Activated CD4-positive, alpha-beta T cell treated with anti-CD3 and anti-CD28 coated beads, Interleukin-2, amount 10 ng/mL, durations not matched to agents 7 days and 5 days (primary cell): ENCODE measurements around the gene EMSY. TPM values are rescaled to one million over a fixed set of nuclear protein-coding genes. Genes with fewer than 3 reads are reported as not detected.

Source experiments
- CTCF ChIA-PET: fragments of 350-600 bp; sonication (Branson Sonifier 250); formaldehyde crosslinking; loops from one replicate; lab custom pipeline; 2021; ENCODE audit warnings: antibody characterized with exemption; lab: Charles Lee
- POLR2A ChIA-PET: fragments of 350-600 bp; sonication (Branson Sonifier 250); formaldehyde crosslinking; loops from one replicate; lab custom pipeline; 2021; ENCODE audit warnings: antibody characterized with exemption; lab: Charles Lee
- DNase-seq: peaks from one replicate; pipeline ENCODE4 v3.0.0-alpha.2; 2020
- H3K27ac Mint-ChIP-seq: one replicate; pipeline ENCODE4 v1.8.0; 2021; ENCODE audit warnings: mild to moderate bottlenecking, moderate library complexity, mixed read lengths
- H3K27me3 Mint-ChIP-seq: one replicate; pipeline ENCODE4 v1.8.0; 2021; ENCODE audit warnings: mixed read lengths
- H3K36me3 Mint-ChIP-seq: one replicate; pipeline ENCODE4 v1.8.0; 2021; ENCODE audit warnings: low read depth, mixed read lengths
- H3K4me1 Mint-ChIP-seq: one replicate; pipeline ENCODE4 v1.8.0; 2021; ENCODE audit warnings: mixed read lengths
- H3K4me3 Mint-ChIP-seq: one replicate; pipeline ENCODE4 v1.8.0; 2021; ENCODE audit warnings: mild to moderate bottlenecking, moderate library complexity, mixed read lengths
- H3K9me3 Mint-ChIP-seq: one replicate; pipeline ENCODE4 v1.8.0; 2021; ENCODE audit warnings: mixed read lengths
- total RNA-seq, 2 experiments: library from RNA; stranded (reverse); gene quantifications; one replicate each; pipeline ENCODE4 v1.2.3, GENCODE V29; 2021

EMSY gene
- total RNA-seq, 2 experiments from 2014 or later, result 28.7 to 31.8 TPM

GRCh38 chr11:76424891-76425290 is 19.9 kb upstream of the EMSY start:
- ChIA-PET CTCF (interaction anchor here (1.3 to 2.0 kb wide), 3 partner anchors 19 to 215 kb away, joined by 3 to 4 read pairs (median 3); no protein-coding TSS in a partner anchor), POLR2A (no interaction called here)
- no peaks in the 10 kb centered on the region for H3K9me3 Mint-ChIP-seq
- no peaks in the 10 kb centered on the region for H3K36me3 Mint-ChIP-seq
- H3K27me3 Mint-ChIP-seq, result peaks cover 7% of the 10 kb centered on the region
- H3K4me1 Mint-ChIP-seq, result peaks cover 10% of the 10 kb centered on the region
- no peak overlapping the region for H3K27ac Mint-ChIP-seq
- H3K4me3 Mint-ChIP-seq, result no peak overlapping the region
- DNase-seq, result no peak

GRCh38 chr11:76426660-76427059 is 18.2 kb upstream of the EMSY start:
- no peaks in the 10 kb centered on the region for H3K36me3 Mint-ChIP-seq
- peaks cover 10% of the 10 kb centered on the region for H3K4me1 Mint-ChIP-seq
- no peak for DNase-seq
- CTCF ChIA-PET, result interaction anchor here (1.5 to 2.0 kb wide), 2 partner anchors 21 to 165 kb away, joined by 3 to 4 read pairs; no protein-coding TSS in a partner anchor
- POLR2A ChIA-PET, result no interaction called here
- peaks cover 7% of the 10 kb centered on the region for H3K27me3 Mint-ChIP-seq
- no peak overlapping the region for H3K4me3 Mint-ChIP-seq
- no peak overlapping the region for H3K27ac Mint-ChIP-seq
- no peaks in the 10 kb centered on the region for H3K9me3 Mint-ChIP-seq

- CTCF ChIA-PET, result no interaction called here
- Mint-ChIP-seq H3K4me3 (no peak overlapping the region), H3K27ac (no peak overlapping the region), H3K9me3 (no peaks in the 10 kb centered on the region), H3K4me1 (peaks cover 1% of the 10 kb centered on the region), H3K27me3 (no peaks in the 10 kb centered on the region), H3K36me3 (peaks cover 1% of the 10 kb centered on the region)
- DNase-seq, result no peak
- POLR2A ChIA-PET, result no interaction called here
These were observed 8.8 kb upstream of the EMSY start for GRCh38 chr11:76436020-76436419.

- Mint-ChIP-seq H3K4me1 (peaks cover 31% of the 10 kb centered on the region), H3K4me3 (peak overlapping the region; percentile 95), H3K9me3 (no peaks in the 10 kb centered on the region), H3K27me3 (no peaks in the 10 kb centered on the region), H3K36me3 (peaks cover 23% of the 10 kb centered on the region), H3K27ac (peak overlapping the region; percentile 93)
- ChIA-PET POLR2A (interaction anchor here (0.6 kb wide), 1 partner anchor 61 kb away, joined by 3 read pairs; no protein-coding TSS in a partner anchor), CTCF (interaction anchor here (0.7 to 1.1 kb wide), 4 partner anchors 9 to 235 kb away, joined by 3 read pairs; no protein-coding TSS in a partner anchor)
- no peak for DNase-seq
These were observed 1.4 kb upstream of the EMSY start for GRCh38 chr11:76443268-76443980.

- CTCF ChIA-PET, result interaction anchor here (1.0 kb wide), 1 partner anchor 11 kb away, joined by 3 read pairs; no protein-coding TSS in a partner anchor
- DNase-seq, result no peak
- Mint-ChIP-seq H3K27me3 (no peaks in the 10 kb centered on the region), H3K36me3 (peaks cover 26% of the 10 kb centered on the region), H3K9me3 (no peaks in the 10 kb centered on the region), H3K27ac (peak overlapping the region; percentile 93), H3K4me1 (peaks cover 31% of the 10 kb centered on the region), H3K4me3 (peak overlapping the region; percentile 95)
- POLR2A ChIA-PET, result no interaction called here
These were observed 794 bp upstream of the EMSY start for GRCh38 chr11:76444065-76444383.

- peaks cover 31% of the 10 kb centered on the region for H3K4me1 Mint-ChIP-seq
- peak; percentile 59 for DNase-seq
- H3K27me3 Mint-ChIP-seq, result no peaks in the 10 kb centered on the region
- peak overlapping the region; percentile 93 for H3K27ac Mint-ChIP-seq
- POLR2A ChIA-PET, result interaction anchor here (0.8 kb wide), 1 partner anchor 273 kb away, joined by 3 read pairs; no protein-coding TSS in a partner anchor
- H3K36me3 Mint-ChIP-seq, result peaks cover 32% of the 10 kb centered on the region
- peak overlapping the region; percentile 95 for H3K4me3 Mint-ChIP-seq
- CTCF ChIA-PET, result interaction anchor here (1.0 to 1.3 kb wide), 2 partner anchors 9 to 237 kb away, joined by 4 to 6 read pairs; no protein-coding TSS in a partner anchor
- no peaks in the 10 kb centered on the region for H3K9me3 Mint-ChIP-seq
These were observed 585 bp downstream of the EMSY start for GRCh38 chr11:76445121-76446084.

GRCh38 chr11:76448506-76448905 is 3.7 kb downstream of the EMSY start:
- ChIA-PET POLR2A (no interaction called here), CTCF (no interaction called here)
- Mint-ChIP-seq H3K36me3 (peaks cover 38% of the 10 kb centered on the region), H3K4me3 (no peak overlapping the region), H3K27me3 (no peaks in the 10 kb centered on the region), H3K27ac (no peak overlapping the region), H3K9me3 (no peaks in the 10 kb centered on the region), H3K4me1 (peaks cover 18% of the 10 kb centered on the region)
- DNase-seq, result no peak

GRCh38 chr11:76453248-76453647 is 8.4 kb downstream of the EMSY start:
- no peak overlapping the region for H3K4me3 Mint-ChIP-seq

GRCh38 chr11:76455331-76455730 is 10.5 kb downstream of the EMSY start:
- no peak overlapping the region for H3K27ac Mint-ChIP-seq
- ChIA-PET POLR2A (no interaction called here), CTCF (interaction anchor here (1.5 kb wide), 2 partner anchors 10 to 55 kb away, joined by 3 to 6 read pairs; no protein-coding TSS in a partner anchor)
- no peaks in the 10 kb centered on the region for H3K27me3 Mint-ChIP-seq
- H3K4me1 Mint-ChIP-seq, result no peaks in the 10 kb centered on the region
- no peak overlapping the region for H3K4me3 Mint-ChIP-seq
- DNase-seq, result no peak
- H3K36me3 Mint-ChIP-seq, result peaks cover 24% of the 10 kb centered on the region
- no peaks in the 10 kb centered on the region for H3K9me3 Mint-ChIP-seq

More at GRCh38 chr11:76453248-76453647, 8.4 kb downstream of the EMSY start:
- no peak overlapping the region for H3K27ac Mint-ChIP-seq
- CTCF ChIA-PET, result no interaction called here
- H3K27me3 Mint-ChIP-seq, result no peaks in the 10 kb centered on the region
- no peaks in the 10 kb centered on the region for H3K4me1 Mint-ChIP-seq
- no peak for DNase-seq
- POLR2A ChIA-PET, result no interaction called here
- peaks cover 22% of the 10 kb centered on the region for H3K36me3 Mint-ChIP-seq
- H3K9me3 Mint-ChIP-seq, result no peaks in the 10 kb centered on the region

- no peak for DNase-seq
- Mint-ChIP-seq H3K4me3 (no peak overlapping the region), H3K27me3 (no peaks in the 10 kb centered on the region), H3K36me3 (peaks cover 25% of the 10 kb centered on the region), H3K9me3 (no peaks in the 10 kb centered on the region), H3K27ac (no peak overlapping the region), H3K4me1 (no peaks in the 10 kb centered on the region)
- ChIA-PET POLR2A (no interaction called here), CTCF (interaction anchor here (1.5 kb wide), 1 partner anchor 55 kb away, joined by 3 read pairs; no protein-coding TSS in a partner anchor)
These were observed 11.1 kb downstream of the EMSY start for GRCh38 chr11:76455931-76456330.

- CTCF ChIA-PET, result interaction anchor here (0.6 to 1.5 kb wide), 2 partner anchors 40 to 54 kb away, joined by 3 read pairs; no protein-coding TSS in a partner anchor
- Mint-ChIP-seq H3K4me3 (no peak overlapping the region), H3K4me1 (no peaks in the 10 kb centered on the region), H3K9me3 (no peaks in the 10 kb centered on the region), H3K27me3 (no peaks in the 10 kb centered on the region), H3K36me3 (peaks cover 23% of the 10 kb centered on the region), H3K27ac (no peak overlapping the region)
- DNase-seq, result no peak
- POLR2A ChIA-PET, result no interaction called here
These were observed 11.8 kb downstream of the EMSY start for GRCh38 chr11:76456571-76456970.

GRCh38 chr11:76459299-76459698 is 14.5 kb downstream of the EMSY start:
- POLR2A ChIA-PET, result no interaction called here
- H3K27me3 Mint-ChIP-seq, result no peaks in the 10 kb centered on the region
- no peaks in the 10 kb centered on the region for H3K9me3 Mint-ChIP-seq

More at GRCh38 chr11:76459299-76459698, 14.5 kb downstream of the EMSY start:
- no peak overlapping the region for H3K27ac Mint-ChIP-seq
- peaks cover 24% of the 10 kb centered on the region for H3K36me3 Mint-ChIP-seq
- no peak overlapping the region for H3K4me3 Mint-ChIP-seq
- DNase-seq, result no peak
- CTCF ChIA-PET, result no interaction called here
- H3K4me1 Mint-ChIP-seq, result no peaks in the 10 kb centered on the region
